K562 (cell line): ENCODE data around the gene CEP295NL. TPM values are rescaled to one million over a fixed set of nuclear protein-coding genes. Genes with fewer than 3 reads are reported as not detected.

Source experiments
- ATAC-seq: fragments of 200-7000 bp; cut with Tn5 transposase; 3 replicates; pipeline ENCODE4 v1.9.1; 2020; ENCODE audit warnings: moderate library complexity
- BruUV-seq: library from RNA; stranded (reverse); fragments of 400-500 nt; replicated peaks from 2 replicates; lab custom pipeline; 2021; lab: Mats Ljungman, UMichigan
- CTCF ChIA-PET: fragments of 300-600 bp; formaldehyde crosslinking; extraction: SDS; loops from one replicate; lab custom pipeline; 2021; ENCODE audit warnings: low intra/inter-chr PET ratio; lab: Yijun Ruan, JAX
- POLR2A ChIA-PET: fragments of 300-600, 350-650 bp; sonication (Branson Sonifier 250); formaldehyde crosslinking; extraction: SDS; loops from one replicate; lab custom pipeline; 2021; ENCODE audit warnings: antibody characterized with exemption, inconsistent platforms; lab: Yijun Ruan, JAX
- DNase-seq, 4 experiments: peaks; one replicate each; pipeline versions ENCODE4 v3.0.0 to v3.0.0-alpha.2; 2011 to 2018; ENCODE audit warnings: low spot score in 3 of 4, mixed read lengths in 3 of 4; ENCODE audit errors: extremely low read depth in 1 of 4
- FAIRE-seq: peaks from 2 replicates; lab custom pipeline; 2011; peaks lifted over from hg19 to GRCh38; lab: Jason Lieb, UNC
- H2AFZ ChIP-seq: 2 replicates; pipeline ENCODE4 v1.6.0; 2011; ENCODE audit warnings: low read depth, low read length, control low read depth, inconsistent platforms
- H3K27ac ChIP-seq: fragments of 200-600 bp; 3 replicates; pipeline ENCODE4 v1.8.0; 2011; ENCODE audit warnings: low read depth, mild to moderate bottlenecking, control low read depth, inconsistent platforms, low read length, moderate library complexity, mixed read lengths; ENCODE audit errors: extremely low read depth
- H3K27me3 ChIP-seq, 2 experiments: fragments of 300-600 bp in 1 of 2; 2 replicates in 1 of 2; 3 replicates in 1 of 2; pipeline versions ENCODE4 v1.6.0 to v1.8.0; 2011; ENCODE audit warnings: inconsistent platforms in 2 of 2, low read length in 2 of 2, mild to moderate bottlenecking in 1 of 2, mixed read lengths in 1 of 2, moderate library complexity in 1 of 2; ENCODE audit not compliant: control insufficient read depth in 2 of 2, insufficient read depth in 2 of 2
- H3K36me3 ChIP-seq: fragments of 300-600 bp; 3 replicates; pipeline ENCODE4 v1.8.0; 2011; ENCODE audit warnings: mild to moderate bottlenecking, low read length, inconsistent platforms; ENCODE audit not compliant: control insufficient read depth, insufficient read depth
- H3K4me1 ChIP-seq, 2 experiments: fragments of 200-600 bp in 1 of 2; replicated peaks in 1 of 2; 2 replicates in 1 of 2; 3 replicates in 1 of 2; pipeline versions ENCODE4 v1.5.1 to v1.8.0; 2011; ENCODE audit warnings: inconsistent platforms in 2 of 2, low read length in 2 of 2, mild to moderate bottlenecking in 1 of 2, mixed read lengths in 1 of 2, moderate library complexity in 1 of 2; ENCODE audit not compliant: control insufficient read depth in 2 of 2, insufficient read depth in 2 of 2
- H3K4me2 ChIP-seq: 2 replicates; pipeline ENCODE4 v1.6.1; 2011; ENCODE audit warnings: low read length, control low read depth, inconsistent platforms, mixed read lengths; ENCODE audit not compliant: insufficient read depth
- H3K4me3 ChIP-seq: fragments of 200-600 bp; sonication (generic), shearing (Covaris generic); 2 replicates; pipeline ENCODE4 v1.5.1; 2016; ENCODE audit warnings: control low read depth, inconsistent platforms
- H3K79me2 ChIP-seq: fragments of 200-600 bp; 3 replicates; pipeline ENCODE4 v1.8.0; 2011; ENCODE audit warnings: low read length, inconsistent platforms; ENCODE audit not compliant: control insufficient read depth, insufficient read depth
- H3K9ac ChIP-seq, 2 experiments: 2 replicates each; pipeline versions ENCODE4 v1.6.0 to v1.6.1; 2011; ENCODE audit warnings: low read depth in 2 of 2, low read length in 2 of 2, control low read depth in 1 of 2, inconsistent platforms in 1 of 2, mild to moderate bottlenecking in 1 of 2, mixed read lengths in 1 of 2; ENCODE audit not compliant: insufficient read depth in 1 of 2
- H3K9me1 ChIP-seq: one replicate; pipeline ENCODE4 v1.6.0; 2011; ENCODE audit warnings: inconsistent platforms, mild to moderate bottlenecking, low read length, moderate library complexity; ENCODE audit not compliant: control insufficient read depth, insufficient read depth
- H3K9me3 ChIP-seq: replicated peaks from 2 replicates; pipeline ENCODE4 v1.5.1; 2011; ENCODE audit warnings: low read depth, low read length, inconsistent platforms; ENCODE audit not compliant: control insufficient read depth, insufficient read depth
- H4K20me1 ChIP-seq: replicated peaks from 2 replicates; pipeline ENCODE4 v1.6.1; 2011; ENCODE audit warnings: low read length, inconsistent platforms, mixed read lengths; ENCODE audit not compliant: control insufficient read depth, insufficient read depth
- UBTF ChIP-seq, 2 experiments: IDR thresholded peaks; 2 replicates each; pipeline ENCODE4 v1.6.1; 2012; ENCODE audit warnings: improper control_type of control experiment in 2 of 2, low read depth in 2 of 2, low read length in 2 of 2, borderline replicate concordance in 1 of 2
- ZBTB26 ChIP-seq: fragments of 450-650 bp; formaldehyde crosslinking; IDR thresholded peaks from 2 replicates; pipeline ENCODE4 v1.4.0; 2022; ENCODE audit warnings: missing genetic modification characterization
- WGBS: fragments of 100-300 bp; shearing (Covaris generic); methylation state at CpG from one replicate; pipeline ENCODE4 v1.1.6; 2016; ENCODE audit warnings: low coverage, mixed read lengths; ENCODE audit not compliant: insufficient coverage; ENCODE audit errors: missing lambda C conversion rate; 5-methylcytosine and 5-hydroxymethylcytosine counted together
- in situ Hi-C: fragments of 300-500 bp; cut with MboI; formaldehyde crosslinking; loops from 4 replicates; pipeline ENCODE4 v1.15.0; 2018; ENCODE audit warnings: inconsistent platforms, mixed read lengths
- intact Hi-C: fragments of 100-400 bp; cut with micrococcal nuclease; formaldehyde crosslinking; loops from 2 replicates; pipeline ENCODE4 v1.14.2; 2022
- polyA plus RNA-seq, 8 experiments: library from polyadenylated mRNA; depleted of rRNA in 4 of 8; stranded (reverse) in 5 of 8; unstranded in 3 of 8; fragments of >200 nt; fragmentation: Nextera tagmentation in 2 of 8; fragmentation: Illumina TruSeq in 1 of 8; extraction: Ambion mirVana in 2 of 8; extraction: Trizol in 1 of 8; gene quantifications; 2 replicates each; pipeline versions ENCODE4 v1.2.1 to v1.2.3, GENCODE V29; 2011 to 2014; ENCODE audit warnings: inconsistent platforms in 1 of 8, missing spikeins in 1 of 8
- total RNA-seq, 7 experiments: library from RNA; depleted of rRNA in 6 of 7; stranded (reverse); fragments of >200 nt in 6 of 7; fragmentation: Illumina TruSeq in 2 of 7; extraction: Trizol in 2 of 7; gene quantifications; 2 replicates each; pipeline versions ENCODE4 v1.2.1 to v1.2.3, GENCODE V29; 2011 to 2021; ENCODE audit warnings: low replicate concordance in 1 of 7

The CEP295NL gene
- total and polyA plus RNA-seq, 9 of the 15 experiments (the other 6 are each of a cell fraction or from before 2014, with no cell fraction given) = not detected

- WGBS = 9% methylated on average over 17 of the region's 20 CpGs
- ATAC-seq = no peak; the same call in 2 of the 3 replicates
- ChIA-PET CTCF (no interaction called here), POLR2A (interaction anchor here (0.7 to 1.7 kb wide), 4 partner anchors 8 to 129 kb away, joined by 4 to 5 read pairs (median 4); no protein-coding TSS in a partner anchor)
- Histone ChIP-seq H3K9me1 (peaks cover 2% of the 10 kb centered on the region), H3K9ac (no peak overlapping the region), H3K27me3 (peaks cover 50 to 86% of the 10 kb centered on the region in 2 experiments), H3K27ac (no peak overlapping the region), H3K4me1 (peaks cover 0 to 10% of the 10 kb centered on the region in 2 experiments; a peak in 2 of 5 replicates), H3K79me2 (no peaks in the 10 kb centered on the region), H3K4me2 (no peak overlapping the region), H3K36me3 (no peaks in the 10 kb centered on the region), H3K4me3 (no peak overlapping the region), H4K20me1 (peaks cover 5% of the 10 kb centered on the region; the same call in 1 of the 2 replicates), H3K9me3 (no peaks in the 10 kb centered on the region; the same call in 1 of the 2 replicates), H2AFZ (no peak overlapping the region)
- BruUV-seq = no TSS peak
- TF ChIP-seq ZBTB26 (CRISPR knock-in tag) = no peak
- peak; percentile 60 to 99; a peak in 3 of 4 replicates for TF ChIP-seq UBTF (IDR thresholded peaks at IDR 0.05; ENCODE audit: borderline replicate concordance in 1 of 2, low read depth in 2 of 2, low read length in 2 of 2)
- DNase-seq = no peak
- FAIRE-seq = no peak
- intact Hi-C loops = no loop called here
- in situ Hi-C loops = no loop called here
These were observed 6.7 kb downstream of the CEP295NL start for GRCh38 chr17:78896091-78896833.
